DOHH2 (cell line): ENCODE data around the gene TGFB2.

ENCODE experiments used
- CTCF ChIP-seq: fragments of 200-600 bp; sonication (generic); IDR thresholded peaks from one replicate; pipeline ENCODE4 v1.5.1; 2014; ENCODE audit warnings: antibody characterized with exemption, mild to moderate bottlenecking, low read depth, low read length; ENCODE audit not compliant: poor library complexity, severe bottlenecking
- EZH2phosphoT487 ChIP-seq: fragments of 200-600 bp; sonication (generic); IDR thresholded peaks from 2 replicates; pipeline ENCODE4 v1.6.1; 2017; ENCODE audit warnings: borderline replicate concordance, mild to moderate bottlenecking, antibody characterized with exemption, low read length, moderate library complexity, mixed read lengths

- TF ChIP-seq CTCF (no peak), EZH2phosphoT487 (no peak)
These were observed 94.6 kb downstream of the TGFB2 start for GRCh38 chr1:218439541-218440295.
